ENCODE data around the gene DOCK6.
"Not testable (repeated sequence)": the region's sequence is repeated elsewhere in the genome, so short reads cannot be mapped to it uniquely, and the experiment has no call there.

The DOCK6 gene

DNA sequence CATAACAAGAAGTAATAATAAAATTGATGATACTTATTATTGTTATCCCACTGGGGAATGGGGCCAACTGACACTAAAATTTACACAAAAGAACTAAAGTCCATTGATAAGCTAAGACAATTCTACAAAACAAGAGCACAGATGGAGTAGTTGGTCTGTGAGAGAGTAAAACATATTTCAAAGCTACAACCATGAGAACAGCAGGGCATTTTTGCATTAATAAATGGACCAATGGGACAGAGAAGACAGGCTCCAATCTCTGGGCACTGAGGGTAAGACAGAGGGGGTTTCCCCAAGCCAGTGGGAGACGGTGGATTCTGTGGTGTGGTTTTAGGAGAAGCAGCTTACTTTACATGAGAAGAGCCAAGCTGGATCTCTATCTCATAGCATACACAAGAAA lies 79.3 kb downstream of the DOCK6 start:
- Histone ChIP-seq H3K27ac (ENCODE audit: low read length) (no peak overlapping the region), H3K36me3 (ENCODE audit: insufficient read depth, low read depth, low read length) (no peaks in the 10 kb centered on the region; the same call in 1 of the 2 replicates), H3K27me3 (ENCODE audit: insufficient read depth, low read length) (no peaks in the 10 kb centered on the region), H3K4me3 (ENCODE audit: low read length) (no peak overlapping the region), H3K9ac (ENCODE audit: low read depth, low read length) (no peak overlapping the region), H3K9me3 (ENCODE audit: insufficient read depth, low read depth, low read length) (no peaks in the 10 kb centered on the region), H3K4me1 (ENCODE audit: insufficient read depth, low read length) (no peaks in the 10 kb centered on the region)

DNA sequence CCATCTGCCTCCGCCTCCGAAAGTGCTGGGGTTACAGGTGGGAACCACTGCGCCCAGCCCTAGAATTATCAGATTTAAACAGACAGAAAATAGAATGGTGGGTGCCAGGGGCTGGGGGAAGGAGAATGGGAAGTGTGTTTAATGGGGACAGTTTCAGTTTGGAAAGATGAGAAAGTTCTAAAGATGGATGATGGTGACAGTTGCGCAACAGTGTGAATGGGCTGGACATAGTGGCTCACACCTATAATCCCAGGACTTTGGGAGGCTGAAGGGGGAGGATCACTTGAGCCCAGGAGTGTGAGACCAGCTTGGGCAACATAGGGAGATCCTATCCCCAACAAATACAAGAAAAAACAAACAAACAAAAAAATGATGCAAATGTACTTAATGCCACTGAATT lies 80.8 kb downstream of the DOCK6 start:
- Histone ChIP-seq H3K27ac (ENCODE audit: low read length) (no peak overlapping the region), H3K36me3 (ENCODE audit: insufficient read depth, low read depth, low read length) (peaks cover 4% of the 10 kb centered on the region), H3K9me3 (ENCODE audit: insufficient read depth, low read depth, low read length) (no peaks in the 10 kb centered on the region), H3K27me3 (ENCODE audit: insufficient read depth, low read length) (no peaks in the 10 kb centered on the region), H3K4me3 (ENCODE audit: low read length) (no peak overlapping the region), H3K9ac (ENCODE audit: low read depth, low read length) (no peak overlapping the region), H3K4me1 (ENCODE audit: insufficient read depth, low read length) (no peaks in the 10 kb centered on the region)

DNA sequence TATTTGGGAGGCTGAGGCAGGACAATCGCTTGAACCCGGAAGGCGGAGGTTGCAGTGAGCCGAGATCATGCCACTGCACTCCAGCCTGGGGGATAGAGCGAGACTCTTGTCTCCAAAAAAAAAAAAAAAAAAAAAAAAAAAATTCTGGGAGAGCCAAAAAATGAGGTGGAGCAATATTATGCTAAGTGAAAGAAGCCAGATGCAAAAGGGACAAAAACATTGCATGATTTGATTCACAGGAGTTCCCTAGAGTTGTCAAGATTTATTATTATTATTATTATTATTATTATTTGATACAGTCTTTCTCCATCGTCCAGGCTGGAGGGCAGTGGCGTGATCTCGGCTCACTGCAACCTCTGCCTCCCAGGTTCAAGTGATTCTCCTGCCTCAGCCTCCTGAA lies 81.3 kb downstream of the DOCK6 start:
- not testable (repeated sequence) for H3K4me1 ChIP-seq (ENCODE audit: insufficient read depth, low read length)

DNA sequence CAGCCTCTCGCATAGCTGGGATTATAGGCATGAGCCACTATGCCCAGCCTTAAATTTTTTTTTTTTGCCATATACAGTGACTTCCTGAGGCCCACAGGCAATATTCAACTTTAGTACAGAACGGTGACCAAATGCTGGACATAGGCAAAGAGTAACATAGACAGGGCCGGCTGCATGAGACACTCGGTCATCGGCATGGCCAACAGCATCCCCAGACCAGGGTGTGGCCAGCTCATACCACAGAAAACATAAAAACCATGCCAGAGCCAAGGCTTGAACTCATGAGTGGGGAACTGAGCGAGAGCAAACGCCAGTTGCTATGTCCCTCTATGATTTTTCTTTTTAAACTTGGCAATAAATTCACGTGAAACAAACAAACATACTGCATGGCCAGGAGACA lies 82.0 kb downstream of the DOCK6 start:
- peaks cover 15% of the 10 kb centered on the region for H3K36me3 ChIP-seq (ENCODE audit: insufficient read depth, low read depth, low read length)
- H3K9ac ChIP-seq (ENCODE audit: low read depth, low read length) = no peak overlapping the region
- H3K27ac ChIP-seq (ENCODE audit: low read length) = no peak overlapping the region

More for the DNA sequence above, 81.3 kb downstream of the DOCK6 start:
- not testable (repeated sequence) for H3K9ac ChIP-seq (ENCODE audit: low read depth, low read length); H3K27me3 ChIP-seq (ENCODE audit: insufficient read depth, low read length); H3K9me3 ChIP-seq (ENCODE audit: insufficient read depth, low read depth, low read length); H3K36me3 ChIP-seq (ENCODE audit: insufficient read depth, low read depth, low read length); H3K4me3 ChIP-seq (ENCODE audit: low read length); H3K27ac ChIP-seq (ENCODE audit: low read length)

DNA sequence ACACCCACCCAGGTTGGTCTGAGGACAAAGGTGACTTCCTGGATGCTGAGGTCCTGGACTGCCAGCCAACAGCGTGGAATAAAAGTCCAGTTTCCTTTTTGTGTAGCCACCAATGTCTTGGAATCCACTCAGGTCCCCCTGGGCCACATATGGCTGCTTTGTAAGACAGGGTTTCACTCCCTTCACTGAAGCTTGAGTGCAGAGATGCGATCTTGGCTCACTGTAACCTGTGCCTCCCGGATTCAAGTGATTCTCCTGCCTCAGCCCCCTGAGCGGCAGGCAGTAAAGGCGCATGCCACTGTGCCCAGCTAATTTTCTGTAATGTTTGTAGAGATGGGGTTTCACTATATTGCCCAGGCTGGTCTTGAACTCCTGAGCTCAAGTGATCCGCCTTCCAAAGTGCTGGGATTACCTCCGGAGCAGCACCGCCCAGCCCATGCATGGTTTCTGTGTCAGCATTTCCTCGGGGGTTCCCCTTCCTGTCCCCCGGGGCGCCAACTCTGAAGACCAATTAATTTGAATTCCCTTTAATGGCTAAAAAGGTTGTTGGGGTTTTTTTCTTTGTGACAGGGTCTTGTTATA lies 82.5 kb downstream of the DOCK6 start:
- H3K27ac ChIP-seq (ENCODE audit: low read length) = no peak overlapping the region
- H3K9ac ChIP-seq (ENCODE audit: low read depth, low read length) = no peak overlapping the region
- no peaks in the 10 kb centered on the region for H3K27me3 ChIP-seq (ENCODE audit: insufficient read depth, low read length)
- no peaks in the 10 kb centered on the region for H3K9me3 ChIP-seq (ENCODE audit: insufficient read depth, low read depth, low read length)
- H3K4me3 ChIP-seq (ENCODE audit: low read length) = no peak overlapping the region
- H3K4me1 ChIP-seq (ENCODE audit: insufficient read depth, low read length) = no peaks in the 10 kb centered on the region
- H3K36me3 ChIP-seq (ENCODE audit: insufficient read depth, low read depth, low read length) = peaks cover 18% of the 10 kb centered on the region

More for the DNA sequence above, 82.0 kb downstream of the DOCK6 start:
- Histone ChIP-seq H3K4me3 (ENCODE audit: low read length) (no peak overlapping the region), H3K4me1 (ENCODE audit: insufficient read depth, low read length) (no peaks in the 10 kb centered on the region), H3K27me3 (ENCODE audit: insufficient read depth, low read length) (no peaks in the 10 kb centered on the region), H3K9me3 (ENCODE audit: insufficient read depth, low read depth, low read length) (no peaks in the 10 kb centered on the region)

DNA sequence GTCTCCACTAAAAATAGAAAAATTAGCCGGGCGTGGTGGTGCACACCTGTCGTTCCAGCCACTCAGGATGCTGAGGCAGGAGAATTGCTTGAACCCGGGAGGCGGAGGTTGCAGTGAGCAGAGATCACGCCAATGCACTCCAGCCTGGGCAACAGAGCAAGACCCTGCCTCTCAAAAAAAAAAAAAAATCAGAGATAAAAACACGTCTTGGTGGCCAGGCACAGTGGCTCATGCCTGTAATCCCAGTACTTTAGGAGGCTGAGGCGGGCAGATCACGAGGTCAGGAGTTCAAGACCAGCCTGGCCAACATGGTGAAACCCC lies 83.2 kb downstream of the DOCK6 start:
- not testable (repeated sequence) for H3K9ac ChIP-seq (ENCODE audit: low read depth, low read length); H3K4me3 ChIP-seq (ENCODE audit: low read length); H3K27ac ChIP-seq (ENCODE audit: low read length)

DNA sequence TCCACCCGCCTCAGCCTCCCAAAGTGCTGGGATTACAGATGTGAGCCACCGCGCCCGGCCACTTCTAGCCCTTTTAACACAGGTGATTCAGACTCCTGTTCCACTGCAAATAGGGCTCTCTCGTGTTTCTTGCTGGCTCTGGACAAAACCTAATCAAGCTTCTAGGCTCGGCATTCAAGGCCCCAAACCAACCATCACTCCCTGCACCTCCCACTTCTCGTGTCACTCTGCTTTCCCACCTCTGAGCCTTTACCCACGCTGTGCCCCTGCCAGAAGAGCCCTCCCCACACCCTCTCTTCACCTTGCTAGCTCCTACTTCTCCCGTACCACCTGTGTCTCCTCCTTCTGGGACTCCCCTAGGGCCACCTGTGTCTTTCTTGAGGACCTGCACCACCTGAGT lies 84.7 kb downstream of the DOCK6 start:
- Histone ChIP-seq H3K36me3 (ENCODE audit: insufficient read depth, low read depth, low read length) (peaks cover 39% of the 10 kb centered on the region), H3K4me1 (ENCODE audit: insufficient read depth, low read length) (no peaks in the 10 kb centered on the region), H3K27ac (ENCODE audit: low read length) (no peak overlapping the region)

More for the DNA sequence above, 83.2 kb downstream of the DOCK6 start:
- H3K9me3 ChIP-seq (ENCODE audit: insufficient read depth, low read depth, low read length); H3K27me3 ChIP-seq (ENCODE audit: insufficient read depth, low read length); H3K4me1 ChIP-seq (ENCODE audit: insufficient read depth, low read length): not testable (repeated sequence)
- H3K36me3 ChIP-seq (ENCODE audit: insufficient read depth, low read depth, low read length) = peaks cover 25% of the 10 kb centered on the region

DNA sequence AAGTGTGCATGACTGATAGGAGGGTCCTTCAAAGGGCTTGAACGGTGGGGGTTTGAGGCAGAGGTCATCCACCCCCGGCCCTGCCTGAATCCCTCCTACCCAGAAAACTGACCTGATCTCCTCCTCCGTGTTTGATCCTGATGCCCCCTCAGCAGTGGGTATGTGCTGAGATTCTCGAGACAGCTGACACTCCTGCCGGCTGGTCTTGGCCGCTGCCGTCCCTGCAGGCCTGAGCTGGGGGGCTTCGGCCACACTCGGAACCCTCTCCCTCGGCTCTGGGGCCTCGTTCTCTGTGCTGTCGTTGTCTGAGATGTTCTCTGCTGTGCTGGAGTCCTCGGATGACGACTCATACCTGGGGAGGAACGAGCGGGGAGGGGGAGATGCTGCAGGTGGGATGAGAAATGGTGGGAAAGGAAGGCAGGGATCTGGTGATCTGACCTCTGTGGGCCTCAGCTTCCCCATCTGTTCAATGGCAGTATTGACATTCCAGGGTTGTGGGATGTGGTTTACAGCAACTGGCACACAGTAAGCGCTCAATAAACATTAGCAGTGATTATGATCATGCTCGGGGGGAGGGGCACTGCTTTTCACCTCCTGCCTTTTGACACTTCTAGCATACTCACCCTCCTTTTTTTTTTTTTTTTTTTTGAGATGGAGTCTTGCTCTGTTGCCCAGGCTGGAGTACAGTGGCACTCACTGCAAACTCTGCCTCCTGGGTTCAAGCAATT lies 85.7 kb downstream of the DOCK6 start:
- Histone ChIP-seq H3K9me3 (ENCODE audit: insufficient read depth, low read depth, low read length) (no peaks in the 10 kb centered on the region), H3K9ac (ENCODE audit: low read depth, low read length) (no peak overlapping the region), H3K4me1 (ENCODE audit: insufficient read depth, low read length) (no peaks in the 10 kb centered on the region), H3K27me3 (ENCODE audit: insufficient read depth, low read length) (no peaks in the 10 kb centered on the region), H3K36me3 (ENCODE audit: insufficient read depth, low read depth, low read length) (peaks cover 43% of the 10 kb centered on the region), H3K4me3 (ENCODE audit: low read length) (no peak overlapping the region), H3K27ac (ENCODE audit: low read length) (no peak overlapping the region)

More for the DNA sequence above, 84.7 kb downstream of the DOCK6 start:
- H3K9me3 ChIP-seq (ENCODE audit: insufficient read depth, low read depth, low read length) = no peaks in the 10 kb centered on the region
- no peak overlapping the region for H3K9ac ChIP-seq (ENCODE audit: low read depth, low read length)
- H3K4me3 ChIP-seq (ENCODE audit: low read length) = no peak overlapping the region
- H3K27me3 ChIP-seq (ENCODE audit: insufficient read depth, low read length) = no peaks in the 10 kb centered on the region

DNA sequence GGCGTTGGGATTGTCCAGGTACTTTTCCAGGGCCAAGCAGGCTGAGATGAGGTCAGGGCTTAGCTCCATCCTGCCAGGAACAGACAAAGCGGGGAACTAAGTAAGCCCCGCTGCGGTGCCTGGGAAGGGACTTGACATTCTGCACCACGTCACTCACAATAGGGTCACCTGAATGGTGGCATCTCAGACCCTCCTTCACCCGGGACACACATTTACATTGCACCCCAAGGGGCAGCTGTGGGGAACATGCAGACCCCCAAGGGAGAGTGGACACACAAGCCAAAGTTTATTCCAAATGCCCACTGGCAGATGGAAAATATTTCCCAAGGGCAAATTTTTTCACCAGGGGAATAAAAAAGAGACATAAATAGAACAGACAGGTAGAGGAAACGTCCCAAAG lies 86.4 kb downstream of the DOCK6 start:
- H3K9ac ChIP-seq (ENCODE audit: low read depth, low read length) = no peak overlapping the region
- H3K36me3 ChIP-seq (ENCODE audit: insufficient read depth, low read depth, low read length) = peaks cover 43% of the 10 kb centered on the region
- H3K27ac ChIP-seq (ENCODE audit: low read length) = no peak overlapping the region
- no peaks in the 10 kb centered on the region for H3K9me3 ChIP-seq (ENCODE audit: insufficient read depth, low read depth, low read length)
- no peaks in the 10 kb centered on the region for H3K27me3 ChIP-seq (ENCODE audit: insufficient read depth, low read length)
- no peak overlapping the region for H3K4me3 ChIP-seq (ENCODE audit: low read length)
- no peaks in the 10 kb centered on the region for H3K4me1 ChIP-seq (ENCODE audit: insufficient read depth, low read length)

DNA sequence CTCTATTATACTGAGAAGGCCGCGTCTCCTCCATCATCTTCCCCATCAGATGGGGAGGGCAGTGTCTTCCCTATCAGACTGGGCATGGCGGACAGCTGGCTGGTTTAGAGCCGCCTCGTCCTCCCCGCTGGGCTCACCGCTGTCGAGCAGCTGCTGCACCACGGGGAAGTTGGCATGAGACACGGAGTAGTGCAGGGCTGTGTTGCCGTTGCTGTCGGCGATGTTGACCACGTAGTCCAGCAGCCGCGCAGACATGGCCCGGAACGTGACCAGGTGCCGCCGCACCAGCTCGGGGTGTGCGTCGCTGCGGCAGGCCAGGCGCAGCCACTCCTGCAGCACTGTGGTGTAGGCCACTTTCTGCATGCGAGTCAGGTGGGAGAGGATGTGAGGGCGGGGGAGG lies 88.0 kb downstream of the DOCK6 start:
- H3K4me3 ChIP-seq (ENCODE audit: low read length) = no peak overlapping the region
- peaks cover 54% of the 10 kb centered on the region for H3K36me3 ChIP-seq (ENCODE audit: insufficient read depth, low read depth, low read length)
- no peaks in the 10 kb centered on the region for H3K27me3 ChIP-seq (ENCODE audit: insufficient read depth, low read length)
- no peaks in the 10 kb centered on the region for H3K9me3 ChIP-seq (ENCODE audit: insufficient read depth, low read depth, low read length)
- H3K9ac ChIP-seq (ENCODE audit: low read depth, low read length) = no peak overlapping the region
- H3K27ac ChIP-seq (ENCODE audit: low read length) = no peak overlapping the region
- no peaks in the 10 kb centered on the region for H3K4me1 ChIP-seq (ENCODE audit: insufficient read depth, low read length)

DNA sequence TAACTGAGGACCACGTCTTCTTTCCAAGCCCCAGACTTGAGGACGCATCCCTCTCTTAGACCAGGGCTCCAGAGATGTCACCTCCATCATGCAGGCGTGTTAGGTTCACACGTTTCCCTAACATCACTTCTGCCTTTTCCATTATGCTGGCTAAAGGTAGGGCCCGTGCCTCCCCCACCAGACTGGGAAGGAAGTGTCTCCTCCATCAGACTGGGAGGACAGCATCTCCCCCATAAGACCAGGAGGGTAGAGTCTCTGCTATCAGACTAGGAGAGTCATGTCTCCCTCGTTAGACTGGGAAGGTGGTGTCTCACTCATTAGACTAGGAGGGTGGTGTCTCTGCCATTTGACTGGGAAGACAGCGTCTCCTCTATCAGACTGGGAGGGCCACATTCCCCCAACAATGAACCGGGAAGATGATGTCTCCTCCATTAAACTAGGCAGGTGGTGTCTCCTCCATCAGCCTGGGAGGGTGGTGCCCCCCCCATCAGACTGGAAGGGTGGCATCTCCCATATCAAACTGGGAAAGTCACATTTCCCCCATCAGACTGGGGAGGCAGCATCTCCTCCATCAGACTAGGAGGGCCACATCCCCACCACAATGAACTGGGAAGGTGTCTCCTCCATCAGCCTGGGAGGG lies 88.7 kb downstream of the DOCK6 start:
- Histone ChIP-seq H3K4me1 (ENCODE audit: insufficient read depth, low read length) (no peaks in the 10 kb centered on the region), H3K9ac (ENCODE audit: low read depth, low read length) (no peak overlapping the region), H3K36me3 (ENCODE audit: insufficient read depth, low read depth, low read length) (peaks cover 59% of the 10 kb centered on the region), H3K27ac (ENCODE audit: low read length) (no peak overlapping the region), H3K9me3 (ENCODE audit: insufficient read depth, low read depth, low read length) (no peaks in the 10 kb centered on the region), H3K27me3 (ENCODE audit: insufficient read depth, low read length) (no peaks in the 10 kb centered on the region), H3K4me3 (ENCODE audit: low read length) (no peak overlapping the region)

DNA sequence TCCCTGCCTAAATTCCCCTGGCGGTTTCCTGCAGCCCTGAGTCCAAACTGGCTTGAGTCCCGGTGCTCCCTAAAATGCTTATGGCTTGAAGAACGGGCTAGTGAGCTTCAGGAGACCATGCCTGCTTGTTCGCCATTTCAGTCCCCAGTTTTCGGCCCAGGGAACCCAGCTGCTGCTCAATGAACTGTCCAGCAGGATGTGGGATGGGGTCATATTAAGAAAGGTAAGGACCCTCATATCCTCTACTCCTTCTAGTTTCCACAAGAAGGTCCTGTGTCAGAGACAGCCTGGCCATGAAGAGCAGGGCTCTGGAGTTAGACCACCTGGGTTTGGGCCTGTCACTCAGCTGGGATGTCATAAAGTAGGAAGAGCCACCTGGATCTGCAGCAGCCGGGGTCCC lies 89.7 kb downstream of the DOCK6 start:
- no peak overlapping the region for H3K27ac ChIP-seq (ENCODE audit: low read length)
- H3K27me3 ChIP-seq (ENCODE audit: insufficient read depth, low read length) = no peaks in the 10 kb centered on the region
- no peak overlapping the region for H3K4me3 ChIP-seq (ENCODE audit: low read length)
- no peaks in the 10 kb centered on the region for H3K4me1 ChIP-seq (ENCODE audit: insufficient read depth, low read length)
- H3K9ac ChIP-seq (ENCODE audit: low read depth, low read length) = no peak overlapping the region
- H3K9me3 ChIP-seq (ENCODE audit: insufficient read depth, low read depth, low read length) = no peaks in the 10 kb centered on the region
- peaks cover 63% of the 10 kb centered on the region for H3K36me3 ChIP-seq (ENCODE audit: insufficient read depth, low read depth, low read length)
